PC-9 (cell line): ENCODE results near the gene DAB1. TPM values are rescaled to one million over a fixed set of nuclear protein-coding genes. Genes with fewer than 3 reads are reported as not detected.

Experiments used
- Bru-seq: library from RNA; stranded (reverse); fragments of 400-500 nt; gene quantifications from one replicate; lab custom pipeline; 2021; lab: Mats Ljungman, UMichigan
- BruChase-seq, 2 experiments: library from RNA; stranded (reverse); fragments of 400-500 nt; gene quantifications; one replicate each; lab custom pipeline; 2021; lab: Mats Ljungman, UMichigan
- BruUV-seq: library from RNA; stranded (reverse); fragments of 400-500 nt; replicated peaks from 2 replicates; lab custom pipeline; 2021; lab: Mats Ljungman, UMichigan
- CTCF ChIA-PET: fragments of 300-600 bp; sonication (Branson Sonifier 250); formaldehyde crosslinking; loops from one replicate; lab custom pipeline; 2022; ENCODE audit warnings: antibody characterized with exemption; lab: Charles Lee
- POLR2A ChIA-PET: fragments of 300-600 bp; sonication (Branson Sonifier 250); formaldehyde crosslinking; loops from one replicate; lab custom pipeline; 2022; ENCODE audit warnings: antibody characterized with exemption; ENCODE audit not compliant: unreplicated experiment; lab: Charles Lee
- DNase-seq, 2 experiments: peaks; one replicate each; pipeline versions ENCODE4 v3.0.0 to v3.0.0-alpha.2; 2015 to 2022; ENCODE audit warnings: mixed read lengths in 1 of 2
- H2AFZ ChIP-seq: fragments of 200-600 bp; sonication (generic); 2 replicates; pipeline ENCODE4 v1.8.1; 2017; ENCODE audit warnings: antibody characterized with exemption
- H3F3A ChIP-seq: fragments of 200-600 bp; sonication (generic); 2 replicates; pipeline ENCODE4 v1.8.1; 2017; ENCODE audit warnings: antibody characterized with exemption, mild to moderate bottlenecking, low read depth; ENCODE audit not compliant: insufficient read depth
- H3K27ac ChIP-seq: fragments of 200-600 bp; sonication (generic); 2 replicates; pipeline ENCODE4 v1.6.1; 2016; ENCODE audit warnings: mixed run types
- H3K27me3 ChIP-seq: fragments of 200-600 bp; sonication (generic); 2 replicates; pipeline ENCODE4 v1.6.1; 2016; ENCODE audit warnings: low read depth, mixed run types; ENCODE audit not compliant: insufficient read depth
- H3K36me3 ChIP-seq: fragments of 200-600 bp; sonication (generic); 2 replicates; pipeline ENCODE4 v1.6.1; 2016; ENCODE audit warnings: low read depth, mixed run types
- H3K4me1 ChIP-seq: fragments of 200-600 bp; sonication (generic); replicated peaks from 2 replicates; pipeline ENCODE4 v1.6.1; 2016; ENCODE audit warnings: mixed run types; ENCODE audit not compliant: insufficient read depth
- H3K4me2 ChIP-seq: fragments of 200-600 bp; sonication (generic); 2 replicates; pipeline ENCODE4 v1.6.1; 2017; ENCODE audit warnings: mixed run types
- H3K4me3 ChIP-seq: fragments of 200-600 bp; sonication (generic); 2 replicates; pipeline ENCODE4 v1.6.1; 2016; ENCODE audit warnings: mixed run types
- H3K79me2 ChIP-seq: fragments of 200-600 bp; sonication (generic); 2 replicates; pipeline ENCODE4 v1.6.1; 2017; ENCODE audit warnings: low read depth, mixed run types
- H3K9me2 ChIP-seq: fragments of 200-600 bp; sonication (generic); 2 replicates; pipeline ENCODE4 v1.8.1; 2017; ENCODE audit warnings: mild to moderate bottlenecking; ENCODE audit not compliant: insufficient read depth
- H3K9me3 ChIP-seq: fragments of 200-600 bp; sonication (generic); 2 replicates; pipeline ENCODE4 v1.8.1; 2016; ENCODE audit warnings: low read depth; ENCODE audit not compliant: insufficient read depth
- H4K20me1 ChIP-seq: fragments of 200-600 bp; sonication (generic); 2 replicates; pipeline ENCODE4 v1.8.1; 2017; ENCODE audit not compliant: insufficient read depth
- CTCF ChIP-seq: fragments of 200-600 bp; sonication (generic); conservative IDR thresholded peaks from 2 replicates; pipeline ENCODE4 v1.6.1; 2017; ENCODE audit warnings: mixed run types, antibody characterized with exemption, mild to moderate bottlenecking, moderate library complexity
- EZH2 ChIP-seq: fragments of 200-600 bp; sonication (generic); IDR thresholded peaks from 2 replicates; pipeline ENCODE4 v1.8.0; 2017; ENCODE audit warnings: antibody characterized with exemption, low read depth
- intact Hi-C: fragments of 100-400 bp; cut with micrococcal nuclease; formaldehyde crosslinking; loops from one replicate; pipeline ENCODE4 v1.10.0; 2022; ENCODE audit not compliant: unreplicated experiment
- long read RNA-seq: library from polyadenylated mRNA; stranded (forward); transcript quantifications from one replicate; pipeline ENCODE4 v2.0.0, GENCODE V29; 2022
- total RNA-seq: library from RNA; stranded (reverse); gene quantifications from 2 replicates; pipeline ENCODE4 v1.2.3, GENCODE V29; 2021

The DAB1 gene
- total RNA-seq = not detected in 2 replicates
- percentile 1 among the genes with signal in this experiment for Bru-seq, nascent RNA
- not detected for BruChase-seq, experiment 1, labeled RNA remaining after a 2-hour chase
- BruChase-seq, experiment 2, labeled RNA remaining after a 6-hour chase = not detected
- long read RNA-seq, partial matches to known transcripts = 0 of 1 reads
- long read RNA-seq, other reads (novel, unspliced or antisense) = 1 of 1 reads

GRCh38 chr1:57423656-57424211, at the start of gene DAB1:
Gene DAB1, minus strand, starts transcription at chr1:57424060. Its CDS starts 133,030 bp downstream, at chr1:57291030.
- Histone ChIP-seq H3K4me1 (no peaks in the 10 kb centered on the region), H3K27me3 (peaks cover 19% of the 10 kb centered on the region), H2AFZ (no peak within 1 kb of the TSS), H3F3A (no peaks in the 10 kb centered on the region), H3K4me3 (no peak within 1 kb of the TSS), H3K4me2 (no peak within 1 kb of the TSS), H3K27ac (no peak within 1 kb of the TSS), H3K79me2 (no peaks in the 10 kb centered on the region), H3K36me3 (no peaks in the 10 kb centered on the region), H3K9me2 (no peaks in the 10 kb centered on the region), H4K20me1 (no peaks in the 10 kb centered on the region), H3K9me3 (no peaks in the 10 kb centered on the region)
- POLR2A ChIA-PET = no interaction called here
- no peak for DNase-seq
- no TSS peak for BruUV-seq
- CTCF ChIA-PET = no interaction called here
- intact Hi-C loops = no loop called here
- TF ChIP-seq EZH2 (no peak), CTCF (no peak)

- no TSS peak for BruUV-seq
- Histone ChIP-seq H3F3A (no peaks in the 10 kb centered on the region), H3K9me3 (no peaks in the 10 kb centered on the region), H4K20me1 (no peaks in the 10 kb centered on the region), H3K4me3 (no peak overlapping the region), H3K36me3 (no peaks in the 10 kb centered on the region), H3K27me3 (peaks cover 32% of the 10 kb centered on the region), H3K9me2 (no peaks in the 10 kb centered on the region), H3K4me1 (no peaks in the 10 kb centered on the region), H3K27ac (no peak overlapping the region), H3K4me2 (no peak overlapping the region), H2AFZ (no peak overlapping the region), H3K79me2 (no peaks in the 10 kb centered on the region)
- CTCF ChIA-PET = no interaction called here
- DNase-seq = no peak
- POLR2A ChIA-PET = no interaction called here
- intact Hi-C loops = no loop called here
- TF ChIP-seq CTCF = no peak
- no peak for TF ChIP-seq EZH2
These were observed 49.6 kb upstream of the DAB1 start for GRCh38 chr1:57473448-57473847.

- no peak for TF ChIP-seq CTCF
- no peak for TF ChIP-seq EZH2
- H4K20me1 ChIP-seq = no peaks in the 10 kb centered on the region
- H3K27ac ChIP-seq = no peak overlapping the region
- intact Hi-C loops = no loop called here
- H3K9me3 ChIP-seq = no peaks in the 10 kb centered on the region
- POLR2A ChIA-PET = no interaction called here
- peaks cover 32% of the 10 kb centered on the region for H3K27me3 ChIP-seq
- BruUV-seq = no TSS peak
- CTCF ChIA-PET = no interaction called here
- no peaks in the 10 kb centered on the region for H3F3A ChIP-seq
- H3K4me3 ChIP-seq = no peak overlapping the region
- no peak for DNase-seq
- H3K9me2 ChIP-seq = no peaks in the 10 kb centered on the region
- no peaks in the 10 kb centered on the region for H3K79me2 ChIP-seq
- no peaks in the 10 kb centered on the region for H3K4me1 ChIP-seq
- H2AFZ ChIP-seq = no peak overlapping the region
- no peak overlapping the region for H3K4me2 ChIP-seq
- H3K36me3 ChIP-seq = no peaks in the 10 kb centered on the region
These were observed 48.1 kb upstream of the DAB1 start for GRCh38 chr1:57471995-57472394.
